ENCODE results near the gene SLC8A1.

SLC8A1 gene

DNA sequence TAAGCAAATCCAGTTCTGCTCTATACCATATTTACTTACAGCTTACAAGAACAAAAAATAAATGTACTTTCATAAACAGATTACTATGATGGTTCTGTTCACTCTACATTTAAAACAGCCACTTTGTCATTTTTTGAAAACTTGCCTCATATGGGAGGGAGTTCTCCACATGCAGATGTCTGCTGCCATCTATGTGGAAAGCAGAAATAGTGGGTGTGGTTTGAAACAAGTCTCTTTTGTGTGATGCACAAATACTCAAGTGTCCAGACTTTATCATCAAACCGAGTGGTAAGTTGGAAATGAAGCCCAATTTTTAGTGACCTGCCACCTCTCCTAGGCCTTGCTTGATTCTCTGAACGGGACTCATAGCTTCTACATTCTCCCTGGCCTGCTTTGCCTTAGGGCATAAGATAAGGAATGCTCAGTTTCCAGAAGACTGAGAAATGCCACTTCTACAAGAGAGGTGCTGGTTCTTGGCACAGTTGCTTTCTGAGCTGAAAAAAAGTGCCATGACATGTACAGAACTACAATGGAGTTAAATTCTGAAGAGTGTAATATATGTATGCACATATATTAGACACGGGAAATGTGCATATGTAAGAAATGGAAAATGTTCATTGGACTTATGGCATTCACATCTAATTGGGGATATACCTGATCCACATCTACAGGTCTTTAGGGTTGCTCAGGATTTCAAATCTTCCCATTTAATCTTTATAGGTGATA, 221.0 kb downstream of the SLC8A1 start:
- peak; percentile 24 for DNase-seq (ENCODE audit: low read depth)

DNA sequence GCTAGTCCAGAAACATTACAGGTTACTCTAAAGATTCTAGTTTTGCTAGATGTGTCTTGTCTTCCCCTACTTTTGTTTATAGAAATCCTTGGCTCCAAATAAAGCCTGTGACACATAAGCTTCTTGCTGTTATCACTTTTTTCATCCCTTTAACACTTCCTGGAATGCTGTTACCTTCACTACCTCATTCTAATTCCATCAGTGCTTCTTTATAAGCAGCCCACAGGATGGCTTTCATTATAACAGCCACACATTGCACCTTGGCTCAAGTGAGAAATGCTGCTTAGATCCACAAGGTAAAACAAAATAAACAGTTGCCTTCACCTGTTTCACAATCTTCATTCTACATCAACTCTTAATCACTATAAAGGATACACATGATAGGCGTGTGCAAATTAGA, 221.7 kb downstream of the SLC8A1 start:
- DNase-seq (ENCODE audit: low read depth) = no peak

DNA sequence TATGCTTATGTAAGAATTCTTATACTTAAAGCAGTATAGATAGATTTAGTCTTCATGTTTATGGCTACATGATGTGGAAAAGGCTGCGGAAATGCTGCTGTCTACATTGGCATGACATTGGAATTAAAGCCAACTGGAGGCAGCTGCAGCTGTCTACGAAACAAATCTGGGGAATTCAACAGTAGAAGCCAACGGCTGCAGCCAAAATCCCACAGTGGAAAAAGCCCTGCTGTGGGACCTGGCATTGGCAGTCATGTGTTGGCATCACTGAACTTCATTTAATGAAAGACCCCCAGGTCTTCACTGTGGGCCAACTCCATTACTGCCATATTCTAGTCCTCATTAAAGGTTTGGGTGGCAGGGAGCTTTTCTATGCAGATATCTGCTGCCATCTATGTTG, 223.6 kb downstream of the SLC8A1 start:
- DNase-seq (ENCODE audit: low read depth) = no peak

DNA sequence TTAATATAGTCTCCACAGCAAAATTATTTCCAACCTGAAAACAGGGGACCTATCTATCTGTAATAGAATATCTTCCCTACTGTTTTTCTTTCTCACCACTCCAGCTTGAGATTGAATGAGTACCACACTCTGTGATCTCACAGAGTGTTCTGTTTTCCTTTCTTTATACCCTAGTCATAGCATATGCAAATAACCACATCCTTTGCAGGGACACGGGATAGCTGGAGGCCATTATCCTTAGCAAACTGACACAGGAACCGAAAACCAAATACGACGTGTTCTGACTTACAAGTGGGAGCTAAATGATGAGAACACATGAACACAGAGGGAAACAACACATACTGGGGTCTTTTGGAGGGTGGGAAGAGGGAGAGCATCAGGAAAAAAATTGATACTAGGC, 224.7 kb downstream of the SLC8A1 start:
- no peak for DNase-seq (ENCODE audit: low read depth)

DNA sequence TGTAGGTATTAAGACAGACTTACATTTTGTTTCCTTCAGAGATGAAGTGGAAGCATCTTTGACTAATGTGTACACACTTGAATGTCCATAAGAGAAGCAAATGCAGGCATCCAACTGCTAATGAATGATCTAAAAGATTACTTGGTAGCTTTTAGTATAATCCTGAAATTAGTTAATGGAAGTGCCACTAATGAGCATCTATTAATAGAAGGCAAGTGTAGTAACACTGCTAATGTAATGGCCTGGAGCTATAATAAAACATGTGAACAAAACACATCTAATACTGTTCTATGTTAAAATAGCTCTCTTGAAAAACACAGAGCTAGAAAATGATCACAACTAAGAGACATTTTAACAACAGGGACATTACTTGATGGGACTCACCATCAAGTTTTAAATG, 225.3 kb downstream of the SLC8A1 start:
- DNase-seq (ENCODE audit: low read depth) = no peak

DNA sequence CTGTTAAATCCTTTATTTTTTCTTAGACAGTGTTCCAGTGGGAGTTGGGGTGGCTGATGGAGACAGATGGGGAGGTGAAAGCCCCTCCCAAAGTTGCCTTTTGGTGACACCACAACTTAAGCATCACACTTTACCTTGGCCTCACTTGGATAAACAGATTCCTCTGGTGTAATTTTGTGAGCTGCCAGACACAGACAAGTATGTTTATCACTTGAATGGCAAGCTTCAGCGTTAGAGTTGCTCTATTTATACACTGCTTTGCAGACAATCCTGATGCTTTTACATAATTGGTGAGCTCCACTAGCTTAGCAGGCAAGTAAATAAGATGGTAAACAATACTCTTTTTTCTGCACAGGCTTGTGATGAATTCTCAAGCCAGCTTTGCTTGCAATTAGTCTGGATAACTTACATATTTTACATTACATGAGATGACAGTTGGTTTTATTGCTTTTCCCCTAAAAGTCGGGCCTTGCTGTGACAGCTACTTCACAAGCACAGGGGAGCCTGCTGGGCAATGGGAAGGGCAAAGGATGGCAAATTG, 226.2 kb downstream of the SLC8A1 start:
- DNase-seq (ENCODE audit: low read depth) = no peak

DNA sequence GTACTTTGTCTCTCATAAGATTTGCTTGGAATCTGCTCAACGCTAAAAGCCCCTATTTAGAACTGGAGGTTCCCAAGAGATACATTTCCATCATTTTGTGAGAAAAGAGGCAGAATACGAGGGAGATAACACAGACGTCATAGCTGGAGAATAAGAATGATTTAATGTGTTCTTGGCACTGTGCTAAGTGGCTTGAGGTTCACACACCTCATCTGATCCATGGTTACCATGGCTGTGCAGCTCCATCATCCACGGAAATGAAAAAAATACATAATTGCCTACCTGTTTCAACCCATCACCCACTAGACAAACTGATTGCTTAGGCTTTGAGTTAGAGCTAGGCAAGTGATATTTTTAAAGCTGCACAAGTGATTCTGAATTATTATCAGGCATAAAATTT, 227.6 kb downstream of the SLC8A1 start:
- DNase-seq (ENCODE audit: low read depth) = no peak

DNA sequence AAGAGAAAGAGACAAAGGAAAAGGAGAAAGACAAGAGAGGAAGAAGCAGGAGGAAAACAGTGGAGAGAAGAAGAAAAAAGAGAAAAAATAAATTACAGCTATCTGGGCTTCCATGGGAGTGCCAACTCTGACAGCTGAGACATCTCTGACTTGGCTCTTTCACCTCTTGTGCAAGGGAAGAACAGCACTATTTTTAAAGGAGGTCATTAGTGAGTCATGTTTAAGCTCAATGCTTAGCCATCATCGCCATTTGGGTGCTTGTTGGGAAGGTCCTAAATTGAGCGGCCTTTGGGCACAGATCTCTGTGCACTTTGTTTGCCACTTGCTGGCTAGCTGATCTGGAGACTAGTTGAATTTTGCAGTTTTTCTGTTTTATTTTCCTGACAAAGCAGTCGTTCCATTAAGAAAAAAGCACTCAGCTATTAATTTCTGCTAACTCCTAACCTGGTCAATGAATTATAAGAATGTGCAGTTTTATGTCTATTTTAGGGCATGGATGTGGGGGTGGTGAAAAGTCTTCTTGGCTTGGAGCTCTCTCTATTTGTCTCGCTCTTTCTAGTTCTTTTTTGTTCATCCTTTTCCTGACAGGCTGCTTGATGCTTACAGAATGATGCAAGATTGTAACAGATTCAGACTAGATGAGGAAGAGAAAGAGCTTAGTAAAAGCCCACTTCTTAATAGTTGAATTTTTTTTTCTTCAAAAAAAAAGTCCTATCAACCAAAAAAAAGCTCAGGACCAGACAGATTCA, 231.5 kb downstream of the SLC8A1 start:
- peak; percentile 54 for DNase-seq (ENCODE audit: low read depth)

DNA sequence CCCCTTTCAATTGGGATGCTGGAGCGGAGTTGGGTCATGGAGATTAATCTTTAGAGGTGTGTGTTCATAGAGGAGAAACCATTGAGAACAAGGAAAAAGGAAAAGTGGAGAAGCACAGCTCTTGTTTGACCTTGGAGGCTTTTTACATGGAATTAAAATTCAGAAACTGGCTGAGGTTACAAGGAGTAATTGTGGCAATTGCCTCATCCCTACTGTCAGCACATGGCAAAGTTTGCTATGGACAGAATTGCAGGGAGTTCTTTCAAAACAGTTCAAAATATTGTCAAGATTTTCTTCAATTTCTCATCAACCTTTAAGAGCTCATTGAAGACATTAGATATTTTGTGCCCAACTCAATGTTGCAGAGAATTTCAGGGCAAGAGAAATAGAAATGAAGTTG, 232.7 kb downstream of the SLC8A1 start:
- DNase-seq (ENCODE audit: low read depth) = peak; percentile 31

DNA sequence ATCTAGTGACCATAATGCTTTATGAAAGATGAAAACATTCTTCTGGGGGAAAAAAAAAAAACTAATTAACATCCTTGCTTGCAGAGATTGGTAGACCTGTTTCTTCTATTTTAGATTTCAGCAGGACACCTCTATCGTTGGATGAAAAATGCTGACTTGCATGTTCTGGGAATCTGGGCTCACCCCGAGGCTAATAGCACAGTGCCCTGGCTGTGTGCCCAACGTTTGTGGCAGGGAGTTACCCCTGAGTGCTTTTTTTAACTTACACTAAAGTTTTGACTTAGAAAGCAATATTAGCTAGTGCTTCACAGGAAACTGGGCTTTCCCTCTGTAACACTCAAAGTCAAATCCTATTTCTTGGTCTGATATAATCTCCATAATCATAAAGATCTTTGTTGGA, 233.2 kb downstream of the SLC8A1 start:
- DNase-seq (ENCODE audit: low read depth) = no peak

DNA sequence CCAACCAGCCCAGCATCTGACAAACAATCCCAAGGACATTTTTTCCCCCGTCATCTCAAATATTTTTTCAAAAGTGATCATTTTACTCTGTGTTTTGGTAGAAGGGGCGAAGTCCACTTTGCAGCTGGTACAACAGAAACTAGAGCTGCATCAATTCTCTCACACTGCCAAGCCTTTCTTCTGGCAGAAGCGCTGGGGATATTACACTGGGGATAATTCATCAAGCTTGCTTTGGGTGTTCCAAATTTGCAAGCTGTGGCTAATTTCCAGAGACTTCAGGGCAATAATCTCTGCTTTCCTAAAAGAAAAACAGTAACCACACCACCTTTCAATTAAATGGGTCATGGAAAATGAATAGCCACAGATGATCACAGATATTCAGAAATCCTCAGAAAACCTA, 238.3 kb downstream of the SLC8A1 start:
- DNase-seq (ENCODE audit: low read depth) = no peak

DNA sequence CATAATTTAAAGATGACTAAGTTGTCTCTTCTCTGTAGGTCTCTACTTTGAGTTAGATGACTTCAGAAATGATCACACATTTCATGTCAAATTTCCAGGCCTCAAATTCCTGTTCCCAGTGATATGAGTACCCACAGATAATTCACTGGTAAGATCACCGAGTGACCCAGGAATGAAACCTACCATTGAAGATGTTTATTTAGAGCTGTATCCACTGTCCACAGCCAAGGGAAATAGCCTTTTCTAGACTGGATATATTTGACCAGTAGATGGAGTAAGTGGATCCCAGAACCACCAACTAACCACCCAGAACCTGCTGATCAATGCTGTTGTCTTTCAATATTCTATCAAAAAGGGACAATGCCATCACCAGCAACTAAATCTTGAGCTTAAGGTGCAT, 238.8 kb downstream of the SLC8A1 start:
- DNase-seq (ENCODE audit: low read depth) = peak; percentile 31

DNA sequence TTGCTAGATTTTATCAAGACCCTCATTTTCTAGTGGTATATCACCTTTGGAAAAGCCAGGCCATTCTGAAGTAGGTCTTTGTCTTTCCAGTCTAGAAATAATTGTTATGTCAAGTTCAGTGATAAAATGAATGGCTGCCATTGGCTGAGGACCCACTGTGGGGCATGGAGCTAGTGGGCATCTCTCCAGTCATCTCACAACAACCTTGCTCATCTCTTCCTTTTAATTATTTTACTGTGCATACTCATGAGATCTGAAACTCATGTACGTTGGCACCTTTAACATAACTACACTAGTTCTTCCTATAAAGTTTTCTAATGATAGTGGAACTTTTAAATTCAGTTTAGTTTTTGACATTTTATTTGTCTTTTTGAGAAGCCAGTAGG, 240.9 kb downstream of the SLC8A1 start:
- DNase-seq (ENCODE audit: low read depth) = no peak

DNA sequence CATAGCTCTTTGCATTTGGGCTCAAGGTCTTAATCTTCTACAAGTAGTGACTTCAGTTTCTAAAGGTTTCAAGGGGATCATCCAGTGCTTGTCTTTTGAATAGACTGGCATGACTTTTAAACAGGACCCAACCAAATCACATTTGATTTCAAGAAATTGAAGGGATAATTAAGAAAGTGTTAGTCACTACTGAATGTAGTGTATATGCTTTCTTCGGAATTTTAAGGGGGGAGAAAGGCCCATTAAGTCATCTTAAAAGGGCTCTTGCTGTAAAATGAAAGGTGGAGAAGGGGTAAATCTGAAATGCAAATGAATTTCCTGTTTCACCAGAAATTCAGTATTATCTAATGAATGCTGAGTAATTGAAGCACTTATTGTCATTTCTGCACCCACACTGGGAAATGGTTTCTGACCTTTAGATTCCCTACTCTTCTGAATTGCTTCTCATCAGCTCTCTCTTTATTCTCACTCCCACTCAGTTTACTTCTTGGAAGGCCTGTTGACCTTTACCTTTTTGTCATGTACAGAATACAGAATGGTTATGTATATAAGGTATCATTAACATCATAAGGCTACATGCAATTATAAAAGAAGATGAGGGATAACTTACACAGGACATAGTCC, 241.4 kb downstream of the SLC8A1 start:
- DNase-seq (ENCODE audit: low read depth) = no peak

DNA sequence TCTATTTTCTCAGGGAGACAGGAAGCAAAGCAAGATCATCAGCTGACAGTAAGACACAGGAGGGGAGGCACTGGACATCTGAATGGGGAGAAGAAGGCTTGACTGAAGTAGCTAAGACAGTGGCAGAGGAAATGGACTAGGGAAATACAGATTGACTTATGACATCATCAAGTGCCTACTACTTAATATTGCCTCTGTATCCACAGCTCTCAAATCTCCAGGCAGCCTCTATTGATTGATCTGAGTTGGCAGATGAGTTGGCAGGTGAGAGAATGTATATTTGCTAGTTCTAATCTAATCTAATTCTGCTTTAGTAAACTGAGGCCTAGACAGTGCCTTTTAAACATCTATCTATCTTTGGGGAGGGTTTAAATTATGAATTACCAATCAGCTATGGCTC, 242.1 kb downstream of the SLC8A1 start:
- no peak for DNase-seq (ENCODE audit: low read depth)

DNA sequence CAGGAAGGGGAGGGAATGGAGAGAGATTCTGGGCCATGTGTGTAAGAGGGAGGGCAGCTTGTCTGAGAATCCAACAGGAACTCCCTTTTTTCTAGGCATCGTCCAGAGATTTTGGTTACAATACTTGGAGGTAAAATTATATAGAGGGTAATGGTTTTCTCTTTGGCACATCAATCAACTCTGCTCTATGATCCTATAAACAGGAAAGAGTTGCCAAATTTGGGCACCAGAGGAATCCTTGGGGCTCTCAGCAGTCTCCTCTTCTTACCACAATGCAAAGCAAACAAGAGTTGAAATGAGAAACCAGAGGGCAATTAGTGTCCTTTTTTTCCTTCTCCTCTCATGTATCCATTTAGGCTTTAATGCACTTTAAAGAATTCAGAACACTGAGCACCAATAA, 243.4 kb downstream of the SLC8A1 start:
- no peak for DNase-seq (ENCODE audit: low read depth)

DNA sequence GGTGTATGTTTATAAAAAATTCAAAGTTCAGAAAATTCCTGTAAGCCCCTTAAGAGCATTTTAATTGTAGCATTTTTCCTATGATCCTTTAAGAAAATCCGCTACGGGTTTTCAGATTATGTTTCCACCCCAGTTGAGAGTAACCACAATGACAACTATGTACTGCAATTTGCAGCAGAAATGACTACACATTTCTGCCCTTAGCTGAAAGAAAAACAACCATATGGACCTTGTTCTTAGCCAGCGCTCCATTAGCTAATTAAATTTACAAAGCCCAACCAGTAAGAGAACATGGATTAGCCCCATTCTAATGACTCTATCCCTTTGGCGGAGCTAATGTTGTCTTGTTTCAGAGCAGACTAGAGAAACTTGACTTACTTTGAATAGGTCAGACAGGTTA, 247.6 kb downstream of the SLC8A1 start:
- peak; percentile 57 for DNase-seq (ENCODE audit: low read depth)

DNA sequence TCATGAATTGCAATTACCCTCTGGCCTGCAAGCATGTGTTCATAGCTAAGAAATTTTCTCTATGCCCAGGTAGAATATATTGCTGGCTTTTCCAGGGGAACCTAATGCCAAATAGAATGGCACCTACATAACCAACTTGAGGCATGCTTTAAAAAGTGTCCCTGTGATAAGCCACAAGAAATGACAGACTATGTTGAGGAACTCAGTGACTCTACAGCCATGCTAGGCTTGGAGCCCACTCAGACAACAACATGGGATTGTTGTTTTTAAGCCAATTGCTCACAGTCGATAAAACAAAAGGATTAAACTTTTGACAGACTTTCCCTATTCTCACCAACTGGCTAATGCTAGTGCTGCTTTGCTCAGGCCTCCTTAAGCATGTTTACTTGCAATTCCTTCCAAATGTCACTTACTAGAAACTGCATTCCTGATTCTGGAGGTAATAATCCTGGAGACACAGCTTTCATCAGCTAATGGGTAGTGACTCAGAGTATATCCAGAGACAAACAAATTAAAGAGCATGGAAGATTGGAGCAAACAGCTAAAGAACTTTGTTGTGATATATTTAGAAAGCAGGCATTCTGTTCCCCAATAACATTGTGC, 249.0 kb downstream of the SLC8A1 start:
- DNase-seq (ENCODE audit: low read depth) = peak; percentile 59

DNA sequence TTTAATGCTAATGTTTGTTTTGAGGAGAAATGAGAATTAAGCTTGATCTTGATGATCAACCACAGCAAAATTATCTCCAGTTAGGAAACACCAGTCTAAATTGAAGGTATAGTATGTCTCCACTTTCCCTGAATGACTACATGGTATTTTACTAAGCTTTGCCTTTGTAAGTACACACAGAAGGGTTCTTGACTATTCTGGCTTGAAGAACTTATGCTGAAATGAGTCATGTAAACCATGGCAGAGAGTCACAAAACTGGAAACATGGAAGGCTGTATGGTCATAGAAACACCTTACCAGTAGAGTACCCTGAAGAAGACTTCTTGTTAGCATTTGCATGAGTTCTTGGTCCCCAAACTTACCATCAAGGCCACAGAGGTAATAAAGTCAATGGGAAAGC, 250.5 kb downstream of the SLC8A1 start:
- no peak for DNase-seq (ENCODE audit: low read depth)

DNA sequence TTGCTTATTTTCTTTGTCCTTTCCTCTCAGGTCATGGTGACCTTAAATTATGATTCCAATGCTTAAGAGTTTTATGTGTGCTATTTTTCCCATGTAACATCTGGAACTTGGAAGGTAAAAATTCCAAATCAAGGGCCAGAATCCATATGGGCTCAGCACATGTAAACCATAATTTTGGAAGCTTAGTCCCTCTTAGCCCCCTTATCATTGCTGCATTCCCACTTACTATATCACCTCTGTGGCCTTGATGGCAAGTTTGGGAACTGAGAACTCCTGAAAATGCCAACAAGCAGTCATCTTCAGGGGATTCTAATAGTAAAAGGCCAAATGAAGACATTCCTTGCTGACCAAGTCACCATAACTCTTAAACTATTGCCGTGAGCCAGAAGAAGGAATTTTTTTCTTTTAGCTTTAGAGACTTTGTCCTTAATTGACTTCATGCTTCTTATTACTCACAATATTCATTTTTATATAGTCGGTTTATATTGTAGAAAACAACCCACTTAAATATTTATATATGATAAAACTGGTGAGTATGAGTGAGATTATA, 251.4 kb downstream of the SLC8A1 start:
- DNase-seq (ENCODE audit: low read depth) = peak; percentile 40

DNA sequence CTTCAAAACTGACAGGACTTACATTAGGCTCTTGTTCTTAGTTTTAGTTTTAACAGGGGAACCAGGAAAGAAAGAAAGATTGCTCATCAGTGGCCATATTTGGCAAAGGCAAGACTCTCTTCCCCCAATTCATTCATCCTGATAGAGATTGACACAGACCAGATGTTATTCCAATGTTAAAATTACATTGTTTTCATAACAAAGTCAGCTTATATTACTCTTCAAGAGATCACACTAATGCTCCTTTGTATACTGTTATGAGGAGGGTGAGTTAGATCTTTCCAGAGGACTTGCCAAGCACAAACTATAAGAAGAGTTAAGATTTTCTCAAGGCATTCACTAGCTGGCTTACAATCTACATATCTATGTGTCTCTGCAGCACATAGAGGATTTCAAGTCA, 252.1 kb downstream of the SLC8A1 start:
- peak; percentile 81 for DNase-seq (ENCODE audit: low read depth)

DNA sequence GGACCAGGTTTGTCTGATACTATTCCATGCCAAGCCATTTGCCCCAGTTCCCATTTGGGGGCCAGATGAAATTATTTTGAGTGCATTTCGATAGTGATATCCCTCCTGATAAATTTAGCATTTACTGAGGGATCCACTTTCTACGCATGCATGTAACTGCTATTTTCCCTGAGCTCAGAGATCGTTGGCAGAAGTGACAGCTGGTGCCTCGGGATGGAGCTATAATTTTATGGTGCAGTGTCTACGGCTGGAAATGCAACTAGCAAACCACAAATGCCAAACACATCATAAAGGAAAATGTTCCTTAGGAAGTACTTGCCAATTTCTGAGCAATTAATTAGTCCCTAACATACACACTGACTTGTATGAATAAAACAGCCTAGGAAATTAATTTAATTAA, 254.8 kb downstream of the SLC8A1 start:
- DNase-seq (ENCODE audit: low read depth) = no peak

DNA sequence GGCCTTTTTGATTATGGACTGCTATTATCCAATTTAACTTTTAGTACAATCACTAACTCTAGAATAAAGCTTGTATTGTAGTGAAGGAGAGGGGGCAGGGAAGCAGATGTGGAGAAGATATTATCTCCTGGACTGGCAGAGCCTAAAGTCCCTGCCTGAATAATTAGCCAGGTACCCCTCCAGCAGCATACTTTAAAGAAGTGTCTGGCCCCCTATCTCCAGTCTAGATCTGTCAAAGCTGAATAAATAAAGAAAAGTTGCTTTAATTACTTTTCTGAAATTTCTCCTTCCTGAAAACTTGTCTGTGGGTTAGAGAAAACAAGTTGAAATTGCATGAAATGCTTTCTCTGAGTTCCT, 258.2 kb downstream of the SLC8A1 start:
- no peak for DNase-seq (ENCODE audit: low read depth)
